ENCODE data around the gene SCMH1. TPM values are rescaled to one million over a fixed set of nuclear protein-coding genes. Genes with fewer than 3 reads are reported as not detected.

Gene SCMH1
- 8.5 and 9.5 TPM in 2 replicates for total RNA-seq

GRCh38 chr1:41241749-41242341 is at the start of gene SCMH1:
Gene SCMH1, minus strand, starts transcription at chr1:41242306. Its CDS starts 56,173 bp downstream, at chr1:41186133.

DNA sequence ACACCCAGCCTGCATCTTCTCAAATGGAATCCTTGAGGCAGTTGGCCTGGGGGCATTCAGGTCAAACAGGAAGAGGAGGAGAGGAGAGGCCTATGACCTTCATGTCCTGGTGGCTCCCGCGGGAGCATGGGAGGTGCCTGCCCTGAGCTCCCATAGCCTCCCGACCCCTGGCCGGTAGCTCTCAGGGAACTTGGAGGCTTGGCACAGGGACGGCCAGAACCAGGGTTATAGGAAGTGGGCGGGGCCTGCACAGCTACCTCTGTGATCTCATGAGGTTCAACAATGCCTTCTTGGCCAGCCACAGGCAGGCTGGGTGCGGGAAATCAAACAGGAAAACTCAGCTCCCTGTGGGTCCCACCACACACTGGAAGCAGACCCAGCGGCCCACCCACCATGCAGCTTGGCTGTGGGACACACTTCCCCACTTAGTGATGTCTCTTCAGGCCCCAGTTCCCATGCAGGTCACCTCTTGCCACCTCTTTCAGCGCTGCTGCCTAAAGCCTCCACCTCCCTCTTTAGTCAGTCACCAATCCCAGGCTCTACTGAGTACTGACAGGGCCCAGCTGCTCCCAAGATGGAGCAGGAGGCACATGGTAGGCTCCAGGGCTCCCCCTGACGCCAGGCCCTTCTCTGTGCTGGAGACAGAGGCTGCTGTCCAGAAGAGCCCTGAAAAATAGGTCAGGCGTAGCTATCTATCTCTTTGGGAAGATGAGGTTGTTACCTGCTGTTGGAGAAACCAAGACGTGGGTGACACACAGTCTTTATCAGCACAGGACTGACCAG is 220.4 kb downstream of the SCMH1 start, which contains the start of gene SLFNL1:
Gene SLFNL1, minus strand, starts transcription at position 200 of the 783 bp plus-strand sequence. CDS start 1,065 bp downstream, outside the sequence.

DNA sequence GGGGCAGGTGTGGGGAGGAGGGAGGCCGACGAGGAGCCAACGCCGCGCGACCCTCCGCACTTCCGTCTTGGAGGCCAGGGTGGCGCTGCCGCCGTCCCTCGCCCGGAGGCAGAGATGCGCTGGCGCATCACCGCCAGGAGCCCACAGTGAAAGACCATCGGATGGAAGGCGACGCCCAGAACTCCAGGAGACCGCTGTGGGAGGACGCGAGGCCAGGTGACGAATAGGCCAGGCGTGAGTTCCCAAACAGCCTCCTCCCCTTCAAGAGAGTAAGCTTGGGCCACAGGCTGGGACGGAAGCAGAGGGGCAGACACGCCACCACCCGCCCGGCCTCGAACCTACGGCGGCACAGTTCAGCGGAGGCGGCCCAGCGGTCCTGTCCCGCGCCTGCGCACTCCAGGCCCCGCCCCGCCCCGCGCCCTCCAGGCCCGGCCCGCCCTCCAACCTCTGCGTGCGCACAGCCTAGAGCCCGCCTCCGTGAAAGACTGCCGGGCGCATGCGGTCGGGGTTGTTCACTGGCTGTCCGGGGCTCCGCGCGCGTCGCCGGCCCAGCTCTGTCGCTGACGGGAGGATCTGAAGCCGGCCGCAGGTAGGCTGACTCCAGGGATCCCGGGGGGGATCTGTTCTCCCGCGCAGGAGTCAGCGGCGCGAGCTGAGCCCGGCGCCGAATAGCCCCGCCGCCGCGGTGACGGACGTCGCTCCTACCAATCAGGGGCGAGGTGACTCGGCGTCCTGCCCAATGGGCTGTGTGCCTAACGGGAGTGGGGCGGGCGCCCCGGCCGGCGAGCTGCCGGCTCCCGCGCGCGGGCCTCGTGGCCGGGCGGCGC is 262.7 kb downstream of the SCMH1 start, which contains the start of gene CTPS1:
Gene CTPS1, plus strand, starts transcription at position 456 of the 827 bp plus-strand sequence. CDS start 3,595 bp downstream, outside the sequence.

Other genes starting within 250 kb of the SCMH1 start
- 0.17 and 0.22 TPM in 2 replicates for gene SLFNL1, start 220.6 kb downstream of the SCMH1 start, total RNA-seq
- gene FOXO6, start 119.1 kb upstream of the SCMH1 start, total RNA-seq, result under 0.01 TPM in 1 of 2 replicates, not detected in the other
- not detected in 2 replicates for gene EDN2, start 242.4 kb upstream of the SCMH1 start, total RNA-seq

Data from dermis lymphatic vessel endothelial cell (primary cell).